Endodermal cell (in vitro differentiated cells): ENCODE data around the gene EGFLAM. TPM values are rescaled to one million over a fixed set of nuclear protein-coding genes. Genes with fewer than 3 reads are reported as not detected.
A peak's percentile ranks its signal among the peaks of the same experiment; 100 is the strongest.

ENCODE experiments used
- DNase-seq: peaks from one replicate; pipeline ENCODE4 v3.0.0-alpha.2; 2017
- H3K27ac ChIP-seq: 2 replicates; pipeline ENCODE4 v1.5.1; 2013; ENCODE audit warnings: mild to moderate bottlenecking, low read depth, low read length, moderate library complexity
- H3K27me3 ChIP-seq: 2 replicates; pipeline ENCODE4 v1.6.1; 2013; ENCODE audit warnings: mild to moderate bottlenecking, low read length, moderate library complexity; ENCODE audit not compliant: insufficient read depth, control insufficient read depth, poor library complexity, severe bottlenecking
- H3K36me3 ChIP-seq: 2 replicates; pipeline ENCODE4 v1.7.0; 2013; ENCODE audit warnings: mild to moderate bottlenecking, low read length, moderate library complexity; ENCODE audit not compliant: control insufficient read depth, insufficient read depth
- H3K4me1 ChIP-seq: one replicate; pipeline ENCODE4 v1.7.0; 2013; ENCODE audit warnings: low read length; ENCODE audit not compliant: control insufficient read depth, insufficient read depth
- H3K4me3 ChIP-seq: 2 replicates; pipeline ENCODE4 v1.5.1; 2013; ENCODE audit warnings: mild to moderate bottlenecking, low read length, moderate library complexity
- H3K9ac ChIP-seq: 2 replicates; pipeline ENCODE4 v1.6.1; 2013; ENCODE audit warnings: mild to moderate bottlenecking, low read length, moderate library complexity; ENCODE audit not compliant: poor library complexity, severe bottlenecking; ENCODE audit errors: extremely low read depth
- H3K9me3 ChIP-seq: 2 replicates; pipeline ENCODE4 v1.6.1; 2013; ENCODE audit warnings: mild to moderate bottlenecking, low read length, moderate library complexity; ENCODE audit not compliant: control insufficient read depth
- H3K27ac Mint-ChIP-seq: 2 replicates; pipeline ENCODE4 v1.8.0; 2020; ENCODE audit warnings: mixed read lengths
- H3K27me3 Mint-ChIP-seq: 2 replicates; pipeline ENCODE4 v1.8.0; 2021; ENCODE audit warnings: mild to moderate bottlenecking, mixed read lengths; ENCODE audit not compliant: insufficient read depth
- H3K36me3 Mint-ChIP-seq: 2 replicates; pipeline ENCODE4 v1.8.0; 2020; ENCODE audit warnings: low read depth, mixed read lengths
- H3K4me1 Mint-ChIP-seq: 2 replicates; pipeline ENCODE4 v1.8.0; 2020; ENCODE audit warnings: mixed read lengths
- H3K4me3 Mint-ChIP-seq: 2 replicates; pipeline ENCODE4 v1.8.0; 2020; ENCODE audit warnings: mild to moderate bottlenecking, moderate library complexity, mixed read lengths
- H3K9me3 Mint-ChIP-seq: 2 replicates; pipeline ENCODE4 v1.8.0; 2020; ENCODE audit warnings: mild to moderate bottlenecking, mixed read lengths
- WGBS, 2 experiments: methylation state at CpG; one replicate each; pipeline versions ENCODE4 v1.1.5 to v1.1.7; 2013; ENCODE audit warnings: missing lambda C conversion rate in 2 of 2, mixed read lengths in 1 of 2; ENCODE audit not compliant: insufficient coverage in 1 of 2, insufficient read length in 1 of 2; 5-methylcytosine and 5-hydroxymethylcytosine counted together
- total RNA-seq, 2 donors: library from RNA; stranded (reverse); fragmentation: NEBNext Ultra II Directional in 1 of 2; extraction: Animal tissue kit (Norgen Biotek cat#: 25700) in 1 of 2; gene quantifications; 2 replicates in 1 of 2; 3 replicates in 1 of 2; pipeline ENCODE4 v1.2.1, GENCODE V29; 2021
- TF ChIP-seq, protein P1 (sequence below): fragments of 200-600 bp; sonication (generic); conservative IDR thresholded peaks from 2 replicates; pipeline ENCODE4 v1.5.0; 2021; ENCODE audit warnings: antibody characterized with exemption, mild to moderate bottlenecking

The EGFLAM gene
- total RNA-seq, 2 donors from 2014 or later: 4.4 to 8.8 TPM

- Mint-ChIP-seq H3K27ac (no peak overlapping the region), H3K4me1 (peaks cover 19% of the 10 kb centered on the region), H3K4me3 (no peak overlapping the region), H3K27me3 (peaks cover 60% of the 10 kb centered on the region), H3K36me3 (peaks cover 2% of the 10 kb centered on the region), H3K9me3 (no peaks in the 10 kb centered on the region)
- 100% methylated on average over 1 of the region's 2 CpGs for WGBS, 2 experiments
- TF ChIP-seq, protein P1, sequence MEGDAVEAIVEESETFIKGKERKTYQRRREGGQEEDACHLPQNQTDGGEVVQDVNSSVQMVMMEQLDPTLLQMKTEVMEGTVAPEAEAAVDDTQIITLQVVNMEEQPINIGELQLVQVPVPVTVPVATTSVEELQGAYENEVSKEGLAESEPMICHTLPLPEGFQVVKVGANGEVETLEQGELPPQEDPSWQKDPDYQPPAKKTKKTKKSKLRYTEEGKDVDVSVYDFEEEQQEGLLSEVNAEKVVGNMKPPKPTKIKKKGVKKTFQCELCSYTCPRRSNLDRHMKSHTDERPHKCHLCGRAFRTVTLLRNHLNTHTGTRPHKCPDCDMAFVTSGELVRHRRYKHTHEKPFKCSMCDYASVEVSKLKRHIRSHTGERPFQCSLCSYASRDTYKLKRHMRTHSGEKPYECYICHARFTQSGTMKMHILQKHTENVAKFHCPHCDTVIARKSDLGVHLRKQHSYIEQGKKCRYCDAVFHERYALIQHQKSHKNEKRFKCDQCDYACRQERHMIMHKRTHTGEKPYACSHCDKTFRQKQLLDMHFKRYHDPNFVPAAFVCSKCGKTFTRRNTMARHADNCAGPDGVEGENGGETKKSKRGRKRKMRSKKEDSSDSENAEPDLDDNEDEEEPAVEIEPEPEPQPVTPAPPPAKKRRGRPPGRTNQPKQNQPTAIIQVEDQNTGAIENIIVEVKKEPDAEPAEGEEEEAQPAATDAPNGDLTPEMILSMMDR: no peak
- Histone ChIP-seq H3K27me3 (peaks cover 27% of the 10 kb centered on the region), H3K9ac (no peak overlapping the region), H3K4me3 (no peak overlapping the region), H3K36me3 (no peaks in the 10 kb centered on the region), H3K27ac (no peak overlapping the region), H3K9me3 (no peaks in the 10 kb centered on the region), H3K4me1 (peaks cover 5% of the 10 kb centered on the region)
- DNase-seq: no peak
Observed at GRCh38 chr5:38420246-38420645, 161.9 kb downstream of the EGFLAM start.

DNA sequence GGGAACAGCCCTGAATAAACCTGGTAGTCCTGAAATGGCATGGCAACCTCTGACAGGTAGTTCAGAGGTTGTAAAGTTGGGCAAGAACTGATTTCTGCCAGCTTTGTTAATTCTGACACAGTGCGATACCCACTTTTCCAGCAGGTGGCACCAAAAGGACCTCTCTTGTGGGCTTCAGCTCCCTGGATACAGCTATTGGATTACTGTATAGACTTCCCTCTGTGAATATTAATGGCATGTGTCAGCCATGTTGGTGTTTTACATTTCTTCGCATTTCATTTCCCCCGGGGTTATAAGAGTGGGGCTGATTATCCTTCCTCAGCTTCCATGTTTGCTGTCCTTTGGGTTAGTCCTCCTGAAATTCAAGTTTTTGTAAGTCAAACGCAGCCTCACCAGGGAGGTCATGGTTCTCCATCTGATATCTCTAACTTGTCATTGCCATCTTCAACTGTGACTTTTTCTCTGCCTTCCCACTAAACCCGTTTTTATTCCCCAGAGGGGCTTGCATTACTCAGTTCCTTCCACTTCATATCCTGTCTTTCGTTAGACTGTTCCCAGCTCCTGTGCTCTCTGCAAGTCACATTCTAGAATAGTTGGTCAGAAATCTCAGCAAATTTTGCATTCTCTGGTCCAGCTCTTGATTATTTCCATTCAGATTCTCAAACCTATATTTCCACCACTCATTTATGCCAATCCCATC lies 162.5 kb downstream of the EGFLAM start:
- Mint-ChIP-seq H3K9me3 (no peaks in the 10 kb centered on the region), H3K4me3 (no peak overlapping the region), H3K27ac (no peak overlapping the region), H3K36me3 (peaks cover 2% of the 10 kb centered on the region), H3K27me3 (peaks cover 66% of the 10 kb centered on the region), H3K4me1 (peaks cover 16% of the 10 kb centered on the region)
- TF ChIP-seq, protein P1: peak; percentile 84
- no peaks in the 10 kb centered on the region for H3K9me3 ChIP-seq
- H3K4me1 ChIP-seq: peaks cover 5% of the 10 kb centered on the region
- DNase-seq: peak; percentile 86
- H3K9ac ChIP-seq: no peak overlapping the region
- H3K4me3 ChIP-seq: no peak overlapping the region
- peaks cover 27% of the 10 kb centered on the region for H3K27me3 ChIP-seq
- WGBS, 2 experiments: 71 to 74% methylated on average over 6 of the region's 6 CpGs
- H3K27ac ChIP-seq: no peak overlapping the region
- no peaks in the 10 kb centered on the region for H3K36me3 ChIP-seq

- Mint-ChIP-seq H3K36me3 (peaks cover 2% of the 10 kb centered on the region), H3K27ac (no peak overlapping the region), H3K27me3 (peaks cover 82% of the 10 kb centered on the region), H3K9me3 (no peaks in the 10 kb centered on the region), H3K4me3 (no peak overlapping the region), H3K4me1 (peaks cover 17% of the 10 kb centered on the region)
- H3K4me1 ChIP-seq: no peaks in the 10 kb centered on the region
- no peaks in the 10 kb centered on the region for H3K9me3 ChIP-seq
- no peak overlapping the region for H3K9ac ChIP-seq
- TF ChIP-seq, protein P1: no peak
- peaks cover 41% of the 10 kb centered on the region for H3K27me3 ChIP-seq
- H3K27ac ChIP-seq: no peak overlapping the region
- WGBS, 2 experiments: 67 to 86% methylated on average over 1 of the region's 1 CpG
- no peak for DNase-seq
- H3K36me3 ChIP-seq: no peaks in the 10 kb centered on the region
- no peak overlapping the region for H3K4me3 ChIP-seq
Observed at GRCh38 chr5:38422622-38423021, 164.3 kb downstream of the EGFLAM start.
